Kidney (tissue), 14 donors: Measurements from ENCODE around the gene WRAP73. TPM values are rescaled to one million over a fixed set of nuclear protein-coding genes. Genes with fewer than 3 reads are reported as not detected.

Experiments
- DNase-seq, 5 donors: peaks; one replicate each; pipeline ENCODE4 v3.0.0-alpha.2; 2013 to 2020
- FAIRE-seq: peaks from 2 replicates; lab custom pipeline; 2012; peaks lifted over from hg19 to GRCh38; lab: Jason Lieb, UNC
- H3K27ac ChIP-seq, 2 donors: one replicate each; pipeline ENCODE4 v1.7.0; 2013; ENCODE audit warnings: low read depth in 2 of 2, low read length in 2 of 2, inconsistent platforms in 1 of 2
- H3K27me3 ChIP-seq: one replicate; pipeline ENCODE4 v1.7.1; 2013; ENCODE audit warnings: low read length, inconsistent platforms; ENCODE audit not compliant: control insufficient read depth, insufficient read depth
- H3K36me3 ChIP-seq, 3 donors: one replicate each; pipeline versions ENCODE4 v1.7.0 to v1.7.1; 2013; ENCODE audit warnings: low read length in 3 of 3, control low read depth in 1 of 3, inconsistent platforms in 1 of 3; ENCODE audit not compliant: insufficient read depth in 3 of 3, control insufficient read depth in 2 of 3
- H3K4me1 ChIP-seq, 3 donors: one replicate each; pipeline versions ENCODE4 v1.7.0 to v1.7.1; 2013; ENCODE audit warnings: low read length in 3 of 3, inconsistent platforms in 1 of 3, low read depth in 1 of 3; ENCODE audit not compliant: control insufficient read depth in 2 of 3, insufficient read depth in 2 of 3
- H3K4me3 ChIP-seq, 3 donors: one replicate each; pipeline versions ENCODE4 v1.7.0 to v1.8.1; 2013; ENCODE audit warnings: low read length in 3 of 3, control low read depth in 1 of 3, inconsistent platforms in 1 of 3
- H3K9ac ChIP-seq, 3 donors: one replicate each; pipeline versions ENCODE4 v1.7.0 to v1.7.1; 2013; ENCODE audit warnings: low read length in 3 of 3, control low read depth in 1 of 3, inconsistent platforms in 1 of 3
- H3K9me3 ChIP-seq, 3 donors: one replicate each; pipeline versions ENCODE4 v1.7.0 to v1.7.1; 2013; ENCODE audit warnings: low read length in 3 of 3, control low read depth in 1 of 3, inconsistent platforms in 1 of 3; ENCODE audit not compliant: control insufficient read depth in 2 of 3, insufficient read depth in 1 of 3
- CTCF ChIP-seq: IDR thresholded peaks from 3 replicates; pipeline ENCODE4 v1.5.1; 2012; ENCODE audit warnings: mild to moderate bottlenecking, moderate library complexity, borderline replicate concordance; ENCODE audit not compliant: insufficient read depth; ENCODE audit errors: extremely low read depth
- intact Hi-C: fragments of 100-400 bp; cut with DNase I; formaldehyde crosslinking; loops from one replicate; pipeline ENCODE4 v1.11.1; 2022
- polyA plus RNA-seq: library from polyadenylated mRNA; stranded (reverse); fragments of 350-450 nt; fragmentation: Illumina TruSeq; extraction: RNeasy Lipid Tissue Mini Kit (QIAGEN cat#74804); gene quantifications from one replicate; pipeline ENCODE4 v1.2.3, GENCODE V29; 2014; ENCODE audit warnings: low read depth, low replicate concordance; ENCODE audit not compliant: insufficient read depth
- total RNA-seq: library from RNA; stranded (reverse); fragmentation: NEBNext Ultra II Directional; extraction: Animal tissue kit (Norgen Biotek cat#: 25700); gene quantifications from one replicate; pipeline ENCODE4 v1.2.1, GENCODE V29; 2021
- donor health status: control.
- donor health status: control.
- donor health status: control.
- donor health status: control.
- donor health status: control.
- donor health status: DM: yes; HTN: yes; CAD: no.
- donor health status: Normal renal cell carcinoma (clear cell type).

WRAP73 gene
- total and polyA plus RNA-seq, 2 donors from 2014 or later: 18.4 to 19.6 TPM

- Histone ChIP-seq H3K9ac (no peak overlapping the region), H3K36me3 (peaks cover 0 to 41% (median 26%) of the 10 kb centered on the region in 3 donors), H3K27ac (no peak overlapping the region), H3K27me3 (no peaks in the 10 kb centered on the region), H3K4me1 (no peaks in the 10 kb centered on the region), H3K4me3 (no peak overlapping the region), H3K9me3 (no peaks in the 10 kb centered on the region)
- FAIRE-seq (no peak), DNase-seq (peak in 1 of 5 donors; percentile 61)
- intact Hi-C loops: no loop called here
- no peak for TF ChIP-seq CTCF
Observed at GRCh38 chr1:3634059-3634800, 15.7 kb downstream of the WRAP73 start.

GRCh38 chr1:3633344-3634058 lies 16.4 kb downstream of the WRAP73 start:
- Histone ChIP-seq H3K4me3 (no peak overlapping the region), H3K27me3 (no peaks in the 10 kb centered on the region), H3K27ac (no peak overlapping the region), H3K9me3 (no peaks in the 10 kb centered on the region), H3K4me1 (no peaks in the 10 kb centered on the region), H3K36me3 (peaks cover 2 to 45% (median 24%) of the 10 kb centered on the region in 3 donors), H3K9ac (no peak overlapping the region)
- DNase-seq (peak in 1 of 5 donors; percentile 73), FAIRE-seq (no peak)
- TF ChIP-seq CTCF: no peak
- intact Hi-C loops: no loop called here

- Histone ChIP-seq H3K9ac (no peak overlapping the region), H3K27ac (no peak overlapping the region), H3K27me3 (no peaks in the 10 kb centered on the region), H3K4me1 (no peaks in the 10 kb centered on the region), H3K4me3 (no peak overlapping the region), H3K9me3 (no peaks in the 10 kb centered on the region), H3K36me3 (peaks cover 2 to 45% (median 18%) of the 10 kb centered on the region in 3 donors)
- no peak for TF ChIP-seq CTCF
- DNase-seq (peak in 1 of 5 donors; percentile 59), FAIRE-seq (no peak)
- intact Hi-C loops: no loop called here
Observed at GRCh38 chr1:3632716-3633343, 17.1 kb downstream of the WRAP73 start.
